Astrocyte (in vitro differentiated cells and primary cell): Measurements from ENCODE around the gene KLHL25. TPM values are rescaled to one million over a fixed set of nuclear protein-coding genes. Genes with fewer than 3 reads are reported as not detected.

ENCODE experiments used
- DNase-seq: peaks from one replicate; pipeline ENCODE4 v3.0.0-alpha.2; 2010; ENCODE audit warnings: low read depth
- FAIRE-seq: peaks from 2 replicates; lab custom pipeline; 2011; peaks lifted over from hg19 to GRCh38; lab: Jason Lieb, UNC
- H2AFZ ChIP-seq: 2 replicates; pipeline ENCODE4 v1.6.0; 2012; ENCODE audit warnings: low read depth, low read length, inconsistent platforms
- H3K27ac ChIP-seq: 2 replicates; pipeline ENCODE4 v1.5.1; 2011; ENCODE audit warnings: low read depth, low read length, inconsistent platforms
- H3K27me3 ChIP-seq: 2 replicates; pipeline ENCODE4 v1.6.0; 2011; ENCODE audit warnings: low read length, inconsistent platforms; ENCODE audit not compliant: insufficient read depth
- H3K36me3 ChIP-seq: 2 replicates; pipeline ENCODE4 v1.5.1; 2011; ENCODE audit warnings: low read length, inconsistent platforms; ENCODE audit not compliant: insufficient read depth
- H3K4me1 ChIP-seq: 2 replicates; pipeline ENCODE4 v1.5.1; 2011; ENCODE audit warnings: low read length, inconsistent platforms; ENCODE audit not compliant: insufficient read depth
- H3K4me2 ChIP-seq: 2 replicates; pipeline ENCODE4 v1.6.0; 2012; ENCODE audit warnings: low read length, inconsistent platforms
- H3K4me3 ChIP-seq: 2 replicates; pipeline ENCODE4 v1.5.1; 2011; ENCODE audit warnings: low read depth, mild to moderate bottlenecking, low read length, inconsistent platforms; ENCODE audit not compliant: insufficient read depth
- H3K79me2 ChIP-seq: 2 replicates; pipeline ENCODE4 v1.6.0; 2012; ENCODE audit warnings: mild to moderate bottlenecking, low read length, inconsistent platforms; ENCODE audit not compliant: insufficient read depth
- H3K9ac ChIP-seq: 2 replicates; pipeline ENCODE4 v1.6.0; 2012; ENCODE audit warnings: mild to moderate bottlenecking, low read length, inconsistent platforms
- H3K9me3 ChIP-seq: 2 replicates; pipeline ENCODE4 v1.5.1; 2012; ENCODE audit warnings: low read depth, mild to moderate bottlenecking, low read length, inconsistent platforms; ENCODE audit not compliant: insufficient read depth
- H4K20me1 ChIP-seq: 2 replicates; pipeline ENCODE4 v1.6.0; 2012; ENCODE audit warnings: low read length, inconsistent platforms; ENCODE audit not compliant: insufficient read depth
- H3K27ac Mint-ChIP-seq: one replicate; pipeline ENCODE4 v1.8.0; 2021; ENCODE audit warnings: mild to moderate bottlenecking, mixed read lengths; ENCODE audit not compliant: unreplicated experiment
- H3K27me3 Mint-ChIP-seq: one replicate; pipeline ENCODE4 v1.8.0; 2021; ENCODE audit warnings: low read depth, mixed read lengths; ENCODE audit not compliant: unreplicated experiment
- H3K36me3 Mint-ChIP-seq: one replicate; pipeline ENCODE4 v1.8.0; 2021; ENCODE audit warnings: low read depth, mixed read lengths; ENCODE audit not compliant: unreplicated experiment
- H3K4me1 Mint-ChIP-seq: one replicate; pipeline ENCODE4 v1.8.0; 2021; ENCODE audit warnings: low read depth, mixed read lengths; ENCODE audit not compliant: unreplicated experiment
- H3K4me3 Mint-ChIP-seq: one replicate; pipeline ENCODE4 v1.8.0; 2021; ENCODE audit warnings: mild to moderate bottlenecking, moderate library complexity, mixed read lengths; ENCODE audit not compliant: unreplicated experiment
- H3K9me3 Mint-ChIP-seq: one replicate; pipeline ENCODE4 v1.8.0; 2021; ENCODE audit warnings: mild to moderate bottlenecking, mixed read lengths; ENCODE audit not compliant: unreplicated experiment
- EZH2 ChIP-seq: IDR thresholded peaks from 2 replicates; pipeline ENCODE4 v1.6.1; 2012; ENCODE audit warnings: mild to moderate bottlenecking, low read length, inconsistent platforms; ENCODE audit not compliant: insufficient read depth
- total RNA-seq: library from RNA; stranded (reverse); gene quantifications from 2 replicates; pipeline ENCODE4 v1.2.1, GENCODE V29; 2021
- TF ChIP-seq, protein P1 (sequence below): IDR thresholded peaks from 2 replicates; pipeline ENCODE4 v1.5.1; 2011; ENCODE audit warnings: low read depth, mild to moderate bottlenecking, inconsistent platforms, low read length, moderate library complexity; ENCODE audit not compliant: insufficient read depth

Gene KLHL25
- total RNA-seq, 1 donor from 2014 or later, result 5.6 TPM

GRCh38 chr15:85718981-85719380 is 75.7 kb downstream of the KLHL25 start:
- Histone ChIP-seq H3K79me2 (no peaks in the 10 kb centered on the region), H3K4me1 (no peaks in the 10 kb centered on the region), H3K36me3 (peaks cover 55% of the 10 kb centered on the region), H3K27ac (no peak overlapping the region), H2AFZ (no peak overlapping the region), H3K9me3 (no peaks in the 10 kb centered on the region), H3K4me2 (no peak overlapping the region), H3K9ac (no peak overlapping the region), H4K20me1 (no peaks in the 10 kb centered on the region), H3K4me3 (no peak overlapping the region), H3K27me3 (no peaks in the 10 kb centered on the region)
- DNase-seq (no peak), FAIRE-seq (no peak)
- Mint-ChIP-seq H3K36me3 (peaks cover 25% of the 10 kb centered on the region), H3K27ac (no peak overlapping the region), H3K4me3 (no peak overlapping the region), H3K9me3 (no peaks in the 10 kb centered on the region), H3K4me1 (peaks cover 6% of the 10 kb centered on the region), H3K27me3 (no peaks in the 10 kb centered on the region)
- TF ChIP-seq, protein P1, sequence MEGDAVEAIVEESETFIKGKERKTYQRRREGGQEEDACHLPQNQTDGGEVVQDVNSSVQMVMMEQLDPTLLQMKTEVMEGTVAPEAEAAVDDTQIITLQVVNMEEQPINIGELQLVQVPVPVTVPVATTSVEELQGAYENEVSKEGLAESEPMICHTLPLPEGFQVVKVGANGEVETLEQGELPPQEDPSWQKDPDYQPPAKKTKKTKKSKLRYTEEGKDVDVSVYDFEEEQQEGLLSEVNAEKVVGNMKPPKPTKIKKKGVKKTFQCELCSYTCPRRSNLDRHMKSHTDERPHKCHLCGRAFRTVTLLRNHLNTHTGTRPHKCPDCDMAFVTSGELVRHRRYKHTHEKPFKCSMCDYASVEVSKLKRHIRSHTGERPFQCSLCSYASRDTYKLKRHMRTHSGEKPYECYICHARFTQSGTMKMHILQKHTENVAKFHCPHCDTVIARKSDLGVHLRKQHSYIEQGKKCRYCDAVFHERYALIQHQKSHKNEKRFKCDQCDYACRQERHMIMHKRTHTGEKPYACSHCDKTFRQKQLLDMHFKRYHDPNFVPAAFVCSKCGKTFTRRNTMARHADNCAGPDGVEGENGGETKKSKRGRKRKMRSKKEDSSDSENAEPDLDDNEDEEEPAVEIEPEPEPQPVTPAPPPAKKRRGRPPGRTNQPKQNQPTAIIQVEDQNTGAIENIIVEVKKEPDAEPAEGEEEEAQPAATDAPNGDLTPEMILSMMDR, result no peak
- no peak for TF ChIP-seq EZH2

- H3K9me3 Mint-ChIP-seq, result no peaks in the 10 kb centered on the region
- TF ChIP-seq EZH2, result no peak
- TF ChIP-seq, protein P1, result no peak
- Histone ChIP-seq H3K4me2 (no peak overlapping the region), H3K27me3 (no peaks in the 10 kb centered on the region), H4K20me1 (no peaks in the 10 kb centered on the region), H3K27ac (no peak overlapping the region), H3K9me3 (no peaks in the 10 kb centered on the region), H3K9ac (no peak overlapping the region), H3K36me3 (peaks cover 51% of the 10 kb centered on the region), H3K4me1 (no peaks in the 10 kb centered on the region), H3K4me3 (no peak overlapping the region), H3K79me2 (no peaks in the 10 kb centered on the region), H2AFZ (no peak overlapping the region)
- H3K27ac Mint-ChIP-seq, result no peak overlapping the region
- H3K4me1 Mint-ChIP-seq, result peaks cover 6% of the 10 kb centered on the region
- H3K4me3 Mint-ChIP-seq, result no peak overlapping the region
- FAIRE-seq (no peak), DNase-seq (no peak)
- H3K27me3 Mint-ChIP-seq, result no peaks in the 10 kb centered on the region
- H3K36me3 Mint-ChIP-seq, result peaks cover 25% of the 10 kb centered on the region
Measured at GRCh38 chr15:85718271-85718971, 76.3 kb downstream of the KLHL25 start.

GRCh38 chr15:85717212-85717611 is 77.5 kb downstream of the KLHL25 start:
- no peaks in the 10 kb centered on the region for H3K79me2 ChIP-seq
- no peak overlapping the region for H3K4me2 ChIP-seq
- H3K27me3 Mint-ChIP-seq, result no peaks in the 10 kb centered on the region
- H3K27ac ChIP-seq, result no peak overlapping the region
- H3K27me3 ChIP-seq, result no peaks in the 10 kb centered on the region
- peaks cover 26% of the 10 kb centered on the region for H3K36me3 Mint-ChIP-seq
- no peak overlapping the region for H3K27ac Mint-ChIP-seq
- peaks cover 6% of the 10 kb centered on the region for H3K4me1 Mint-ChIP-seq
- H2AFZ ChIP-seq, result no peak overlapping the region
- H4K20me1 ChIP-seq, result no peaks in the 10 kb centered on the region
- no peaks in the 10 kb centered on the region for H3K9me3 Mint-ChIP-seq
- peak; percentile 45 for FAIRE-seq
- no peak for DNase-seq
- no peaks in the 10 kb centered on the region for H3K9me3 ChIP-seq
- no peaks in the 10 kb centered on the region for H3K4me1 ChIP-seq
- H3K9ac ChIP-seq, result no peak overlapping the region
- H3K36me3 ChIP-seq, result peaks cover 42% of the 10 kb centered on the region
- no peak overlapping the region for H3K4me3 ChIP-seq
- no peak overlapping the region for H3K4me3 Mint-ChIP-seq
- TF ChIP-seq, protein P1, result no peak
- TF ChIP-seq EZH2, result no peak
